Parathyroid adenoma (tissue), 2 donors: ENCODE measurements around the gene LHFPL3.

Experiments
- H2AFZ ChIP-seq: fragments of 300-600 bp; sonication (generic); one replicate; pipeline ENCODE4 v1.7.0; 2017; ENCODE audit warnings: antibody characterized with exemption, mild to moderate bottlenecking
- H3K27ac ChIP-seq: fragments of 300-600 bp; sonication (generic); one replicate; pipeline ENCODE4 v1.7.0; 2017
- H3K27me3 ChIP-seq: fragments of 300-600 bp; sonication (generic); one replicate; pipeline ENCODE4 v1.7.0; 2017; ENCODE audit warnings: low read length; ENCODE audit not compliant: control insufficient read depth, insufficient read depth
- H3K36me3 ChIP-seq: fragments of 300-600 bp; sonication (generic); one replicate; pipeline ENCODE4 v1.7.0; 2017; ENCODE audit warnings: low read length; ENCODE audit not compliant: control insufficient read depth, insufficient read depth
- H3K4me1 ChIP-seq: fragments of 300-600 bp; sonication (generic); one replicate; pipeline ENCODE4 v1.7.0; 2017; ENCODE audit warnings: control low read depth
- H3K4me2 ChIP-seq: fragments of 300-600 bp; sonication (generic); one replicate; pipeline ENCODE4 v1.7.0; 2017; ENCODE audit warnings: low read length
- H3K4me3 ChIP-seq: fragments of 300-600 bp; sonication (generic); one replicate; pipeline ENCODE4 v1.7.0; 2017; ENCODE audit warnings: low read depth, low read length
- H3K79me2 ChIP-seq: fragments of 300-600 bp; sonication (generic); one replicate; pipeline ENCODE4 v1.7.0; 2017; ENCODE audit warnings: control low read depth
- H3K9ac ChIP-seq: fragments of 300-600 bp; sonication (generic); one replicate; pipeline ENCODE4 v1.7.0; 2017; ENCODE audit warnings: mild to moderate bottlenecking
- H3K9me3 ChIP-seq: fragments of 300-600 bp; sonication (generic); one replicate; pipeline ENCODE4 v1.7.0; 2017; ENCODE audit warnings: low read length; ENCODE audit not compliant: control insufficient read depth
- TF ChIP-seq, protein P1 (sequence below): fragments of 300-600 bp; sonication (generic); IDR thresholded peaks from one replicate; pipeline ENCODE4 v1.7.0; 2017; ENCODE audit warnings: antibody characterized with exemption, mild to moderate bottlenecking
- donor health status: primary hyperparathyroidism.

Gene LHFPL3

DNA sequence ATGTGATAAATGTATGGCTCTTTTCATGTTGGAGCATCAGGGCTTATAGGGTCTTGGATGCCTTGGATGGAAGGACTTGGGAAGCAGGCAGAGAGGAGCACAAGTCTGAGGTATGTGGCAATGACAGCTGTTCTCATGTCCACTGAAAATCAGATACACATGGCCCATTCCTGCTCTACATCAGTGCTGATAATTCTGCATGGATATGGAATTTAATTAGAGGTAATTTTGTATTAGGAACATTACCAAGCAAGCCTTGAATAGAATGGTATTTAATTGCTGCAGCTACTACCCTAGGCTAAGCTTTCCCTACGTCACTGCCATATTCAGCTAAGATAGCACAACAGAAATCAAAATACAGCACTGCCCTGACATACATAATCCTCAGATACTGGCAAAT, 299.6 kb downstream of the LHFPL3 start:
- Histone ChIP-seq H3K79me2 (no peaks in the 10 kb centered on the region), H3K9me3 (no peaks in the 10 kb centered on the region), H2AFZ (no peak overlapping the region), H3K9ac (no peak overlapping the region), H3K4me3 (no peak overlapping the region), H3K27ac (no peak overlapping the region), H3K27me3 (no peaks in the 10 kb centered on the region), H3K36me3 (no peaks in the 10 kb centered on the region), H3K4me2 (no peak overlapping the region), H3K4me1 (no peaks in the 10 kb centered on the region)
- TF ChIP-seq, protein P1, sequence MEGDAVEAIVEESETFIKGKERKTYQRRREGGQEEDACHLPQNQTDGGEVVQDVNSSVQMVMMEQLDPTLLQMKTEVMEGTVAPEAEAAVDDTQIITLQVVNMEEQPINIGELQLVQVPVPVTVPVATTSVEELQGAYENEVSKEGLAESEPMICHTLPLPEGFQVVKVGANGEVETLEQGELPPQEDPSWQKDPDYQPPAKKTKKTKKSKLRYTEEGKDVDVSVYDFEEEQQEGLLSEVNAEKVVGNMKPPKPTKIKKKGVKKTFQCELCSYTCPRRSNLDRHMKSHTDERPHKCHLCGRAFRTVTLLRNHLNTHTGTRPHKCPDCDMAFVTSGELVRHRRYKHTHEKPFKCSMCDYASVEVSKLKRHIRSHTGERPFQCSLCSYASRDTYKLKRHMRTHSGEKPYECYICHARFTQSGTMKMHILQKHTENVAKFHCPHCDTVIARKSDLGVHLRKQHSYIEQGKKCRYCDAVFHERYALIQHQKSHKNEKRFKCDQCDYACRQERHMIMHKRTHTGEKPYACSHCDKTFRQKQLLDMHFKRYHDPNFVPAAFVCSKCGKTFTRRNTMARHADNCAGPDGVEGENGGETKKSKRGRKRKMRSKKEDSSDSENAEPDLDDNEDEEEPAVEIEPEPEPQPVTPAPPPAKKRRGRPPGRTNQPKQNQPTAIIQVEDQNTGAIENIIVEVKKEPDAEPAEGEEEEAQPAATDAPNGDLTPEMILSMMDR, result no peak

DNA sequence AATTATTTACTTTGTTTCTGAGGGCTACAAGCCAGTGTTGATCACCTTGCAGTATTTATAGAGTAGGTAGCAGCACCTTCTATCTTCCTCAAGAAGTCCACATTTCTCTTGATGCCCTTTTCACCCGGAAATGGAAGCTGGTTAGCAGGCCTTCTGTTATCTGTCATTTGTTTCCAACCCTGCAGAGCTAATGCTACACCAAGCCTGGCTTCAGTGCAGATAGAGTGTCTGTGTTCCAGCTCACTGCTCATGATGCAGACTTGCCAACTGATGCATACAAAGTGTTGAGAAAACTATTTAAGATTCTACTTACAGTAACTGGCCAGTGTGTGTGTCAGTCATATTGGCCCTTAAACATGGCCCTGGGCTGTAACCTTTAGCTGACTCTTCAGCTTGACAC, 301.0 kb downstream of the LHFPL3 start:
- H3K79me2 ChIP-seq, result no peaks in the 10 kb centered on the region
- no peaks in the 10 kb centered on the region for H3K27me3 ChIP-seq
- no peaks in the 10 kb centered on the region for H3K36me3 ChIP-seq
- TF ChIP-seq, protein P1, result no peak
- no peaks in the 10 kb centered on the region for H3K4me1 ChIP-seq
- no peak overlapping the region for H3K4me2 ChIP-seq
- H3K9me3 ChIP-seq, result no peaks in the 10 kb centered on the region
- no peak overlapping the region for H3K4me3 ChIP-seq
- no peak overlapping the region for H3K9ac ChIP-seq
- H2AFZ ChIP-seq, result no peak overlapping the region
- no peak overlapping the region for H3K27ac ChIP-seq

- Histone ChIP-seq H3K4me2 (no peak overlapping the region), H3K9me3 (no peaks in the 10 kb centered on the region), H3K4me1 (no peaks in the 10 kb centered on the region), H3K9ac (no peak overlapping the region), H3K27me3 (no peaks in the 10 kb centered on the region), H3K36me3 (no peaks in the 10 kb centered on the region), H3K27ac (no peak overlapping the region), H3K79me2 (no peaks in the 10 kb centered on the region), H2AFZ (no peak overlapping the region), H3K4me3 (no peak overlapping the region)
- TF ChIP-seq, protein P1, result no peak
Measured at GRCh38 chr7:104640506-104640905, 312.1 kb downstream of the LHFPL3 start.

- H3K9ac ChIP-seq, result no peak overlapping the region
- TF ChIP-seq, protein P1, result no peak
- H3K9me3 ChIP-seq, result no peaks in the 10 kb centered on the region
- H3K4me3 ChIP-seq, result no peak overlapping the region
- H3K4me1 ChIP-seq, result no peaks in the 10 kb centered on the region
- H2AFZ ChIP-seq, result no peak overlapping the region
- H3K4me2 ChIP-seq, result no peak overlapping the region
- H3K36me3 ChIP-seq, result no peaks in the 10 kb centered on the region
- H3K27ac ChIP-seq, result no peak overlapping the region
- H3K79me2 ChIP-seq, result no peaks in the 10 kb centered on the region
- no peaks in the 10 kb centered on the region for H3K27me3 ChIP-seq
Measured at GRCh38 chr7:104642560-104642959, 314.2 kb downstream of the LHFPL3 start.

GRCh38 chr7:104643587-104644217, 315.3 kb downstream of the LHFPL3 start:
- no peaks in the 10 kb centered on the region for H3K9me3 ChIP-seq
- H3K9ac ChIP-seq, result no peak overlapping the region
- H3K27ac ChIP-seq, result no peak overlapping the region
- H3K27me3 ChIP-seq, result no peaks in the 10 kb centered on the region
- no peaks in the 10 kb centered on the region for H3K36me3 ChIP-seq
- H3K4me1 ChIP-seq, result no peaks in the 10 kb centered on the region
- no peak overlapping the region for H3K4me2 ChIP-seq
- H3K79me2 ChIP-seq, result no peaks in the 10 kb centered on the region
- no peak overlapping the region for H2AFZ ChIP-seq
- TF ChIP-seq, protein P1, result peak; percentile 12
- H3K4me3 ChIP-seq, result no peak overlapping the region
